K562 (cell line): ENCODE data around the gene TMEM41A. TPM values are rescaled to one million over a fixed set of nuclear protein-coding genes. Genes with fewer than 3 reads are reported as not detected.

Experiments
- ATAC-seq: fragments of 200-7000 bp; cut with Tn5 transposase; 3 replicates; pipeline ENCODE4 v1.9.1; 2020; ENCODE audit warnings: moderate library complexity
- BruUV-seq: library from RNA; stranded (reverse); fragments of 400-500 nt; replicated peaks from 2 replicates; lab custom pipeline; 2021; lab: Mats Ljungman, UMichigan
- CTCF ChIA-PET: fragments of 300-600 bp; formaldehyde crosslinking; extraction: SDS; loops from one replicate; lab custom pipeline; 2021; ENCODE audit warnings: low intra/inter-chr PET ratio; lab: Yijun Ruan, JAX
- POLR2A ChIA-PET: fragments of 300-600, 350-650 bp; sonication (Branson Sonifier 250); formaldehyde crosslinking; extraction: SDS; loops from one replicate; lab custom pipeline; 2021; ENCODE audit warnings: antibody characterized with exemption, inconsistent platforms; lab: Yijun Ruan, JAX
- DNase-seq, 4 experiments: peaks; one replicate each; pipeline versions ENCODE4 v3.0.0 to v3.0.0-alpha.2; 2011 to 2018; ENCODE audit warnings: low spot score in 3 of 4, mixed read lengths in 3 of 4; ENCODE audit errors: extremely low read depth in 1 of 4
- FAIRE-seq: peaks from 2 replicates; lab custom pipeline; 2011; peaks lifted over from hg19 to GRCh38; lab: Jason Lieb, UNC
- H2AFZ ChIP-seq: 2 replicates; pipeline ENCODE4 v1.6.0; 2011; ENCODE audit warnings: low read depth, low read length, control low read depth, inconsistent platforms
- H3K27ac ChIP-seq: fragments of 200-600 bp; 3 replicates; pipeline ENCODE4 v1.8.0; 2011; ENCODE audit warnings: low read depth, mild to moderate bottlenecking, control low read depth, inconsistent platforms, low read length, moderate library complexity, mixed read lengths; ENCODE audit errors: extremely low read depth
- H3K27me3 ChIP-seq, 2 experiments: fragments of 300-600 bp in 1 of 2; 2 replicates in 1 of 2; 3 replicates in 1 of 2; pipeline versions ENCODE4 v1.6.0 to v1.8.0; 2011; ENCODE audit warnings: inconsistent platforms in 2 of 2, low read length in 2 of 2, mild to moderate bottlenecking in 1 of 2, mixed read lengths in 1 of 2, moderate library complexity in 1 of 2; ENCODE audit not compliant: control insufficient read depth in 2 of 2, insufficient read depth in 2 of 2
- H3K36me3 ChIP-seq: fragments of 300-600 bp; 3 replicates; pipeline ENCODE4 v1.8.0; 2011; ENCODE audit warnings: mild to moderate bottlenecking, low read length, inconsistent platforms; ENCODE audit not compliant: control insufficient read depth, insufficient read depth
- H3K4me1 ChIP-seq, 2 experiments: fragments of 200-600 bp in 1 of 2; replicated peaks in 1 of 2; 2 replicates in 1 of 2; 3 replicates in 1 of 2; pipeline versions ENCODE4 v1.5.1 to v1.8.0; 2011; ENCODE audit warnings: inconsistent platforms in 2 of 2, low read length in 2 of 2, mild to moderate bottlenecking in 1 of 2, mixed read lengths in 1 of 2, moderate library complexity in 1 of 2; ENCODE audit not compliant: control insufficient read depth in 2 of 2, insufficient read depth in 2 of 2
- H3K4me2 ChIP-seq: 2 replicates; pipeline ENCODE4 v1.6.1; 2011; ENCODE audit warnings: low read length, control low read depth, inconsistent platforms, mixed read lengths; ENCODE audit not compliant: insufficient read depth
- H3K4me3 ChIP-seq: fragments of 200-600 bp; sonication (generic), shearing (Covaris generic); 2 replicates; pipeline ENCODE4 v1.5.1; 2016; ENCODE audit warnings: control low read depth, inconsistent platforms
- H3K79me2 ChIP-seq: fragments of 200-600 bp; 3 replicates; pipeline ENCODE4 v1.8.0; 2011; ENCODE audit warnings: low read length, inconsistent platforms; ENCODE audit not compliant: control insufficient read depth, insufficient read depth
- H3K9ac ChIP-seq, 2 experiments: 2 replicates each; pipeline versions ENCODE4 v1.6.0 to v1.6.1; 2011; ENCODE audit warnings: low read depth in 2 of 2, low read length in 2 of 2, control low read depth in 1 of 2, inconsistent platforms in 1 of 2, mild to moderate bottlenecking in 1 of 2, mixed read lengths in 1 of 2; ENCODE audit not compliant: insufficient read depth in 1 of 2
- H3K9me1 ChIP-seq: one replicate; pipeline ENCODE4 v1.6.0; 2011; ENCODE audit warnings: inconsistent platforms, mild to moderate bottlenecking, low read length, moderate library complexity; ENCODE audit not compliant: control insufficient read depth, insufficient read depth
- H3K9me3 ChIP-seq: replicated peaks from 2 replicates; pipeline ENCODE4 v1.5.1; 2011; ENCODE audit warnings: low read depth, low read length, inconsistent platforms; ENCODE audit not compliant: control insufficient read depth, insufficient read depth
- H4K20me1 ChIP-seq: replicated peaks from 2 replicates; pipeline ENCODE4 v1.6.1; 2011; ENCODE audit warnings: low read length, inconsistent platforms, mixed read lengths; ENCODE audit not compliant: control insufficient read depth, insufficient read depth
- ELF4 ChIP-seq: fragments of 450-650 bp; formaldehyde crosslinking; IDR thresholded peaks from 2 replicates; pipeline ENCODE4 v1.4.0; 2022; ENCODE audit warnings: missing genetic modification characterization
- GABPB2 ChIP-seq: fragments of 250-450 bp; sonication (Bioruptor Pico); conservative IDR thresholded peaks from 2 replicates; pipeline ENCODE4 v1.5.1; 2021; ENCODE audit warnings: mild to moderate bottlenecking
- MTA3 ChIP-seq: fragments of 450-650 bp; formaldehyde crosslinking; IDR thresholded peaks from 2 replicates; pipeline ENCODE4 v1.6.1; 2017; ENCODE audit warnings: mild to moderate bottlenecking, borderline replicate concordance
- SMAD1 ChIP-seq: fragments of 150-350 bp; IDR thresholded peaks from 2 replicates; pipeline ENCODE4 v1.6.1; 2014; ENCODE audit warnings: low read length, low read depth; ENCODE audit not compliant: partially characterized antibody
- TCF3 ChIP-seq: sonication (generic); formaldehyde crosslinking; IDR thresholded peaks from 2 replicates; pipeline ENCODE4 v1.4.0; 2020; ENCODE audit warnings: mild to moderate bottlenecking, missing genetic modification reagents
- ZKSCAN3 ChIP-seq: fragments of 250-450 bp; sonication (Bioruptor Pico); IDR thresholded peaks from 2 replicates; pipeline ENCODE4 v1.4.0; 2020
- ZNF174 ChIP-seq: fragments of 250-450 bp; sonication (Bioruptor Pico); IDR thresholded peaks from 2 replicates; pipeline ENCODE4 v1.4.0; 2020; ENCODE audit warnings: mild to moderate bottlenecking
- ZNF316 ChIP-seq: fragments of 450-650 bp; IDR thresholded peaks from 2 replicates; pipeline ENCODE4 v1.6.1; 2016
- WGBS: fragments of 100-300 bp; shearing (Covaris generic); methylation state at CpG from one replicate; pipeline ENCODE4 v1.1.6; 2016; ENCODE audit warnings: low coverage, mixed read lengths; ENCODE audit not compliant: insufficient coverage; ENCODE audit errors: missing lambda C conversion rate; 5-methylcytosine and 5-hydroxymethylcytosine counted together
- in situ Hi-C: fragments of 300-500 bp; cut with MboI; formaldehyde crosslinking; loops from 4 replicates; pipeline ENCODE4 v1.15.0; 2018; ENCODE audit warnings: inconsistent platforms, mixed read lengths
- intact Hi-C: fragments of 100-400 bp; cut with micrococcal nuclease; formaldehyde crosslinking; loops from 2 replicates; pipeline ENCODE4 v1.14.2; 2022
- polyA plus RNA-seq, 8 experiments: library from polyadenylated mRNA; depleted of rRNA in 4 of 8; stranded (reverse) in 5 of 8; unstranded in 3 of 8; fragments of >200 nt; fragmentation: Nextera tagmentation in 2 of 8; fragmentation: Illumina TruSeq in 1 of 8; extraction: Ambion mirVana in 2 of 8; extraction: Trizol in 1 of 8; gene quantifications; 2 replicates each; pipeline versions ENCODE4 v1.2.1 to v1.2.3, GENCODE V29; 2011 to 2014; ENCODE audit warnings: inconsistent platforms in 1 of 8, missing spikeins in 1 of 8
- total RNA-seq, 7 experiments: library from RNA; depleted of rRNA in 6 of 7; stranded (reverse); fragments of >200 nt in 6 of 7; fragmentation: Illumina TruSeq in 2 of 7; extraction: Trizol in 2 of 7; gene quantifications; 2 replicates each; pipeline versions ENCODE4 v1.2.1 to v1.2.3, GENCODE V29; 2011 to 2021; ENCODE audit warnings: low replicate concordance in 1 of 7
- TF ChIP-seq, protein P1 (sequence below): fragments of 450-650 bp; IDR thresholded peaks from 2 replicates; pipeline ENCODE4 v1.7.0; 2016; ENCODE audit warnings: borderline replicate concordance
- TF ChIP-seq, protein P2 (sequence below): sonication (generic); formaldehyde crosslinking; IDR thresholded peaks from 2 replicates; pipeline ENCODE4 v1.8.0; 2023; ENCODE audit warnings: mild to moderate bottlenecking, missing genetic modification reagents
- TF ChIP-seq, protein P3 (sequence below): fragments of 250-450 bp; sonication (Bioruptor Pico); IDR thresholded peaks from 2 replicates; pipeline ENCODE4 v1.5.0; 2021

Gene TMEM41A
- total and polyA plus RNA-seq, 9 of the 15 experiments (the other 6 are each of a cell fraction or from before 2014, with no cell fraction given) = 22.5 to 65.9 (median 31.5) TPM

DNA sequence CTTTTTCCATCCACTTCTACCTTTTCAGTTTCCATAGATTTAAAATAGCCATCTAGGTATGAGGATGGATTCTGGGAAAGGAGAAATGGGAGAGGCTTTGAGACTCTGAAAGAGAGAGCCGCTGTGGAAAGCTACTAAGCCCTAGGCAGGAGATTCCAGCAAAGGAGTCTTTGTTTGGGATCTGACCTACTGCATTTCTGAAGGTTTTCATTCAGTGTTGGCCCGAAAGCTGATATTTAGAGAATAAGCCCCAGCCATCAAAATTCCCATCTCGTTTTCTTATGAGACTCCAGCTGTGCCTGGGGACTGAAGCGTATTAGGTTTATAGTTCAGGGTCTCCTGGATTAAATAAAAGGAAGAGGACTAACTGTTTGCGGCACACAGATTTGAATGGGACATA lies 34.1 kb upstream of the TMEM41A start:
- Histone ChIP-seq H3K27me3 (no peaks in the 10 kb centered on the region), H3K4me3 (no peak overlapping the region), H3K9me3 (no peaks in the 10 kb centered on the region), H3K9ac (no peak overlapping the region), H4K20me1 (no peaks in the 10 kb centered on the region), H3K27ac (no peak overlapping the region), H3K79me2 (no peaks in the 10 kb centered on the region), H3K36me3 (no peaks in the 10 kb centered on the region), H3K4me1 (peaks cover 4% of the 10 kb centered on the region in 2 experiments; a peak in 3 of 5 replicates), H3K4me2 (no peak overlapping the region), H2AFZ (no peak overlapping the region), H3K9me1 (no peaks in the 10 kb centered on the region)
- intact Hi-C loops = no loop called here
- in situ Hi-C loops = no loop called here
- BruUV-seq = no TSS peak
- ChIA-PET CTCF (no interaction called here), POLR2A (interaction anchor here (0.8 to 1.4 kb wide), 3 partner anchors 11 to 71 kb away, joined by 3 to 5 read pairs (median 4); no protein-coding TSS in a partner anchor)
- DNase-seq (no peak), FAIRE-seq (no peak), ATAC-seq (no peak)
- TF ChIP-seq MTA3 = no peak
- TF ChIP-seq ELF4 (CRISPR knock-in tag) = no peak
- TF ChIP-seq SMAD1 = no peak
- no peak for TF ChIP-seq TCF3 (CRISPR knock-in tag)
- no peak for TF ChIP-seq GABPB2 (CRISPR knock-in tag)
- no peak for TF ChIP-seq ZNF174 (CRISPR knock-in tag)
- 47% methylated on average over 5 of the region's 5 CpGs for WGBS

DNA sequence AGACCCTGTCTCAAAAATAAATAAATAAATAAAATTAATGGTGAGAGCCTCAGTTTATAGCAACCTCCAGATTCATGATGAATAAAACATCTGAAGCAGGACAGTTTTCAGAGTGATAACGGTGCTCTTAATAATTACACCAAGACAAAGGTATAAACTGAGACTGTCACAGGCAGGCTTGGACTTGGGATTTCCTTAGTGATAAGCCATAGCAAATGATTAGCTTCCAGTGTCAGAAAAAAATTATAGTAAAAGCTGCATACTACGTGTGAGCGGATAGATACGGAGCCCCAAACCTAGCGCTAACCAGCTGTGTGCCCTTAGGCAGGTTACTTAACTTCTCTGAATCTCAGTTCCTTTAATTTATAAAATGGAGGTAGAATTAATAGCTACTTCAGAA lies 32.0 kb upstream of the TMEM41A start:
- intact Hi-C loops (no loop called here), in situ Hi-C loops (no loop called here)
- 43% methylated on average over 5 of the region's 5 CpGs for WGBS
- Histone ChIP-seq H3K27ac (no peak overlapping the region), H3K4me3 (no peak overlapping the region), H3K4me1 (peaks cover 0 to 5% of the 10 kb centered on the region in 2 experiments; a peak in 1 of 5 replicates), H3K9me1 (no peaks in the 10 kb centered on the region), H3K27me3 (no peaks in the 10 kb centered on the region), H3K79me2 (no peaks in the 10 kb centered on the region), H3K36me3 (no peaks in the 10 kb centered on the region), H4K20me1 (no peaks in the 10 kb centered on the region), H3K4me2 (no peak overlapping the region), H2AFZ (no peak overlapping the region), H3K9me3 (no peaks in the 10 kb centered on the region), H3K9ac (no peak overlapping the region)
- FAIRE-seq (no peak), ATAC-seq (no peak), DNase-seq (no peak)
- ChIA-PET CTCF (no interaction called here), POLR2A (no interaction called here)
- BruUV-seq = no TSS peak
- TF ChIP-seq ZKSCAN3 (CRISPR knock-in tag) = no peak
- TF ChIP-seq, protein P1, sequence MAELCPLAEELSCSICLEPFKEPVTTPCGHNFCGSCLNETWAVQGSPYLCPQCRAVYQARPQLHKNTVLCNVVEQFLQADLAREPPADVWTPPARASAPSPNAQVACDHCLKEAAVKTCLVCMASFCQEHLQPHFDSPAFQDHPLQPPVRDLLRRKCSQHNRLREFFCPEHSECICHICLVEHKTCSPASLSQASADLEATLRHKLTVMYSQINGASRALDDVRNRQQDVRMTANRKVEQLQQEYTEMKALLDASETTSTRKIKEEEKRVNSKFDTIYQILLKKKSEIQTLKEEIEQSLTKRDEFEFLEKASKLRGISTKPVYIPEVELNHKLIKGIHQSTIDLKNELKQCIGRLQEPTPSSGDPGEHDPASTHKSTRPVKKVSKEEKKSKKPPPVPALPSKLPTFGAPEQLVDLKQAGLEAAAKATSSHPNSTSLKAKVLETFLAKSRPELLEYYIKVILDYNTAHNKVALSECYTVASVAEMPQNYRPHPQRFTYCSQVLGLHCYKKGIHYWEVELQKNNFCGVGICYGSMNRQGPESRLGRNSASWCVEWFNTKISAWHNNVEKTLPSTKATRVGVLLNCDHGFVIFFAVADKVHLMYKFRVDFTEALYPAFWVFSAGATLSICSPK = no peak
- no peak for TF ChIP-seq ZNF316
- TF ChIP-seq, protein P2, sequence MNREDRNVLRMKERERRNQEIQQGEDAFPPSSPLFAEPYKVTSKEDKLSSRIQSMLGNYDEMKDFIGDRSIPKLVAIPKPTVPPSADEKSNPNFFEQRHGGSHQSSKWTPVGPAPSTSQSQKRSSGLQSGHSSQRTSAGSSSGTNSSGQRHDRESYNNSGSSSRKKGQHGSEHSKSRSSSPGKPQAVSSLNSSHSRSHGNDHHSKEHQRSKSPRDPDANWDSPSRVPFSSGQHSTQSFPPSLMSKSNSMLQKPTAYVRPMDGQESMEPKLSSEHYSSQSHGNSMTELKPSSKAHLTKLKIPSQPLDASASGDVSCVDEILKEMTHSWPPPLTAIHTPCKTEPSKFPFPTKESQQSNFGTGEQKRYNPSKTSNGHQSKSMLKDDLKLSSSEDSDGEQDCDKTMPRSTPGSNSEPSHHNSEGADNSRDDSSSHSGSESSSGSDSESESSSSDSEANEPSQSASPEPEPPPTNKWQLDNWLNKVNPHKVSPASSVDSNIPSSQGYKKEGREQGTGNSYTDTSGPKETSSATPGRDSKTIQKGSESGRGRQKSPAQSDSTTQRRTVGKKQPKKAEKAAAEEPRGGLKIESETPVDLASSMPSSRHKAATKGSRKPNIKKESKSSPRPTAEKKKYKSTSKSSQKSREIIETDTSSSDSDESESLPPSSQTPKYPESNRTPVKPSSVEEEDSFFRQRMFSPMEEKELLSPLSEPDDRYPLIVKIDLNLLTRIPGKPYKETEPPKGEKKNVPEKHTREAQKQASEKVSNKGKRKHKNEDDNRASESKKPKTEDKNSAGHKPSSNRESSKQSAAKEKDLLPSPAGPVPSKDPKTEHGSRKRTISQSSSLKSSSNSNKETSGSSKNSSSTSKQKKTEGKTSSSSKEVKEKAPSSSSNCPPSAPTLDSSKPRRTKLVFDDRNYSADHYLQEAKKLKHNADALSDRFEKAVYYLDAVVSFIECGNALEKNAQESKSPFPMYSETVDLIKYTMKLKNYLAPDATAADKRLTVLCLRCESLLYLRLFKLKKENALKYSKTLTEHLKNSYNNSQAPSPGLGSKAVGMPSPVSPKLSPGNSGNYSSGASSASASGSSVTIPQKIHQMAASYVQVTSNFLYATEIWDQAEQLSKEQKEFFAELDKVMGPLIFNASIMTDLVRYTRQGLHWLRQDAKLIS = no peak
- TF ChIP-seq, protein P3, sequence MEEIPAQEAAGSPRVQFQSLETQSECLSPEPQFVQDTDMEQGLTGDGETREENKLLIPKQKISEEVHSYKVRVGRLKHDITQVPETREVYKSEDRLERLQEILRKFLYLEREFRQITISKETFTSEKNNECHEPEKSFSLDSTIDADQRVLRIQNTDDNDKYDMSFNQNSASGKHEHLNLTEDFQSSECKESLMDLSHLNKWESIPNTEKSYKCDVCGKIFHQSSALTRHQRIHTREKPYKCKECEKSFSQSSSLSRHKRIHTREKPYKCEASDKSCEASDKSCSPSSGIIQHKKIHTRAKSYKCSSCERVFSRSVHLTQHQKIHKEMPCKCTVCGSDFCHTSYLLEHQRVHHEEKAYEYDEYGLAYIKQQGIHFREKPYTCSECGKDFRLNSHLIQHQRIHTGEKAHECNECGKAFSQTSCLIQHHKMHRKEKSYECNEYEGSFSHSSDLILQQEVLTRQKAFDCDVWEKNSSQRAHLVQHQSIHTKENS = no peak
